HepG2 (cell line): ENCODE results near the gene KBTBD2. TPM values are rescaled to one million over a fixed set of nuclear protein-coding genes. Genes with fewer than 3 reads are reported as not detected.

ENCODE experiments used
- CHD2 ChIP-seq: IDR thresholded peaks from 2 replicates; pipeline ENCODE4 v1.6.1; 2011; ENCODE audit warnings: low read depth, low read length, improper control_type of control experiment
- DZIP1 ChIP-seq: sonication (generic); formaldehyde crosslinking; IDR thresholded peaks from 2 replicates; pipeline ENCODE4 v1.5.0; 2020; ENCODE audit warnings: mild to moderate bottlenecking, missing genetic modification reagents
- ETS1 ChIP-seq: sonication (generic); formaldehyde crosslinking; IDR thresholded peaks from 2 replicates; pipeline ENCODE4 v1.4.0; 2020; ENCODE audit warnings: missing genetic modification reagents
- HINFP ChIP-seq: sonication (generic); formaldehyde crosslinking; IDR thresholded peaks from 2 replicates; pipeline ENCODE4 v1.4.0; 2020; ENCODE audit warnings: low read depth, mild to moderate bottlenecking, missing genetic modification reagents
- MYC ChIP-seq: sonication (generic); formaldehyde crosslinking; IDR thresholded peaks from 2 replicates; pipeline ENCODE4 v1.9.0; 2021; ENCODE audit warnings: missing genetic modification reagents, borderline replicate concordance
- NCOA5 ChIP-seq: sonication (generic); formaldehyde crosslinking; IDR thresholded peaks from 2 replicates; pipeline ENCODE4 v1.4.0; 2020; ENCODE audit warnings: missing genetic modification reagents
- NFIB ChIP-seq: sonication (generic); formaldehyde crosslinking; IDR thresholded peaks from 2 replicates; pipeline ENCODE4 v1.9.0; 2021; ENCODE audit warnings: missing genetic modification reagents, mild to moderate bottlenecking, borderline replicate concordance
- PBX2 ChIP-seq: IDR thresholded peaks from 2 replicates; pipeline ENCODE4 v1.6.1; 2016; ENCODE audit warnings: control low read depth
- RBAK ChIP-seq: sonication (generic); formaldehyde crosslinking; IDR thresholded peaks from 2 replicates; pipeline ENCODE4 v1.5.1; 2020; ENCODE audit warnings: mild to moderate bottlenecking, missing genetic modification reagents
- RFX3 ChIP-seq: IDR thresholded peaks from 2 replicates; pipeline ENCODE4 v1.6.1; 2016; ENCODE audit warnings: missing biosample characterization, missing genetic modification reagents
- SMC3 ChIP-seq: IDR thresholded peaks from 2 replicates; pipeline ENCODE4 v1.6.1; 2011; ENCODE audit warnings: low read length, improper control_type of control experiment
- SUZ12 ChIP-seq: fragments of 150-350 bp; IDR thresholded peaks from 2 replicates; pipeline ENCODE4 v1.6.1; 2014; ENCODE audit warnings: low read depth, low read length
- U2AF2 ChIP-seq: fragments of 200-400 bp; formaldehyde crosslinking; IDR thresholded peaks from 2 replicates; pipeline ENCODE4 v1.6.1; 2017; ENCODE audit warnings: low read depth, mild to moderate bottlenecking, low read length
- ZFP82 ChIP-seq: sonication (generic); formaldehyde crosslinking; IDR thresholded peaks from 2 replicates; pipeline ENCODE4 v1.5.1; 2020; ENCODE audit warnings: mild to moderate bottlenecking, missing genetic modification reagents, borderline replicate concordance
- ZNF207 ChIP-seq: fragments of 450-650 bp; IDR thresholded peaks from 2 replicates; pipeline ENCODE4 v1.6.1; 2016; ENCODE audit warnings: antibody characterized with exemption, borderline replicate concordance
- ZNF276 ChIP-seq: sonication (generic); formaldehyde crosslinking; IDR thresholded peaks from 2 replicates; pipeline ENCODE4 v1.4.0; 2020; ENCODE audit warnings: mild to moderate bottlenecking, low read depth, missing genetic modification reagents
- ZNF543 ChIP-seq: sonication (generic); formaldehyde crosslinking; IDR thresholded peaks from 2 replicates; pipeline ENCODE4 v1.4.0; 2020; ENCODE audit warnings: mild to moderate bottlenecking, missing genetic modification reagents
- ZNF790 ChIP-seq: sonication (generic); formaldehyde crosslinking; IDR thresholded peaks from 2 replicates; pipeline ENCODE4 v1.8.0; 2022; ENCODE audit warnings: missing genetic modification reagents, mild to moderate bottlenecking, borderline replicate concordance
- ZNF879 ChIP-seq: sonication (generic); formaldehyde crosslinking; IDR thresholded peaks from 2 replicates; pipeline ENCODE4 v1.8.1; 2023; ENCODE audit warnings: missing genetic modification reagents
- ZSCAN12 ChIP-seq: sonication (generic); formaldehyde crosslinking; IDR thresholded peaks from 2 replicates; pipeline ENCODE4 v1.9.0; 2021; ENCODE audit warnings: mild to moderate bottlenecking, missing genetic modification reagents
- ZSCAN30 ChIP-seq: sonication (generic); formaldehyde crosslinking; IDR thresholded peaks from 2 replicates; pipeline ENCODE4 v1.5.0; 2020; ENCODE audit warnings: mild to moderate bottlenecking, missing genetic modification reagents
- ZSCAN31 ChIP-seq: sonication (generic); formaldehyde crosslinking; IDR thresholded peaks from 2 replicates; pipeline ENCODE4 v1.5.0; 2020; ENCODE audit warnings: low read depth, mild to moderate bottlenecking, missing genetic modification reagents
- ZZZ3 ChIP-seq: sonication (generic); formaldehyde crosslinking; IDR thresholded peaks from 2 replicates; pipeline ENCODE4 v1.4.0; 2020; ENCODE audit warnings: missing genetic modification reagents, mild to moderate bottlenecking, borderline replicate concordance
- polyA plus RNA-seq, 8 experiments: library from polyadenylated mRNA; depleted of rRNA in 3 of 8; stranded (reverse) in 7 of 8; unstranded in 1 of 8; fragments of >200 nt; fragmentation: Illumina TruSeq in 4 of 8; extraction: Trizol in 4 of 8; gene quantifications; 2 replicates each; pipeline versions ENCODE4 v1.2.1 to v1.2.3, GENCODE V29; 2011 to 2016; ENCODE audit warnings: low read depth in 4 of 8, missing spikeins in 1 of 8, mixed read lengths in 1 of 8; ENCODE audit not compliant: insufficient read depth in 1 of 8
- total RNA-seq, 5 experiments: library from RNA; depleted of rRNA; stranded (reverse); fragments of >200 nt; fragmentation: Illumina TruSeq; extraction: Trizol; gene quantifications; 2 replicates each; pipeline ENCODE4 v1.2.3, GENCODE V29; 2016; ENCODE audit warnings: low read depth in 1 of 5

KBTBD2 gene
- total and polyA plus RNA-seq, 2 of the 13 experiments (the other 11 are each of a cell fraction or from before 2014, with no cell fraction given), result 24.0 to 25.2 TPM

GRCh38 chr7:32891800-32892520, 400 bp upstream of the KBTBD2 start (continued):
- TF ChIP-seq RFX3 (CRISPR knock-in tag) (no peak), ZNF207 (no peak), ZSCAN30 (no peak), ZFP82 (peak; percentile 86; the same call in 1 of the 2 replicates), ZNF543 (CRISPR knock-in tag) (0 out of 2 replicates have a peak, but pooled peaks have one; percentile 2), ZZZ3 (CRISPR knock-in tag) (no peak; the same call in 1 of the 2 replicates), PBX2 (CRISPR knock-in tag) (no peak), ETS1 (CRISPR knock-in tag) (no peak), ZNF879 (CRISPR knock-in tag) (no peak), SUZ12 (no peak), NCOA5 (no peak), MYC (CRISPR knock-in tag) (peak; percentile 82), ZSCAN12 (CRISPR knock-in tag) (peak; percentile 73; the same call in 1 of the 2 replicates), SMC3 (no peak), U2AF2 (no peak), CHD2 (no peak), RBAK (CRISPR knock-in tag) (no peak), HINFP (CRISPR knock-in tag) (no peak), ZSCAN31 (CRISPR knock-in tag) (peak; percentile 72), DZIP1 (CRISPR knock-in tag) (no peak), ZNF276 (CRISPR knock-in tag) (no peak), NFIB (no peak), ZNF790 (CRISPR knock-in tag) (no peak)
